Caco-2 (cell line): ENCODE results near the gene FOXD3. TPM values are rescaled to one million over a fixed set of nuclear protein-coding genes. Genes with fewer than 3 reads are reported as not detected.
A peak's percentile ranks its signal among the peaks of the same experiment; 100 is the strongest.

Source experiments
- BruUV-seq: library from RNA; stranded (reverse); fragments of 400-500 nt; replicated peaks from 2 replicates; lab custom pipeline; 2021; lab: Mats Ljungman, UMichigan
- CTCF ChIA-PET: fragments of 300-600 bp; sonication (Branson Sonifier 250); formaldehyde crosslinking; loops from one replicate; lab custom pipeline; 2022; ENCODE audit warnings: antibody characterized with exemption; lab: Charles Lee
- POLR2A ChIA-PET: fragments of 300-600 bp; sonication (Branson Sonifier 250); formaldehyde crosslinking; loops from one replicate; lab custom pipeline; 2022; ENCODE audit warnings: antibody characterized with exemption; lab: Charles Lee
- DNase-seq, 2 experiments: peaks; one replicate each; pipeline versions ENCODE4 v3.0.0 to v3.0.0-alpha.2; 2020 to 2022
- H3K27me3 ChIP-seq: replicated peaks from 2 replicates; pipeline ENCODE4 v1.6.0; 2011; ENCODE audit warnings: low read length; ENCODE audit not compliant: control insufficient read depth, insufficient read depth
- H3K36me3 ChIP-seq: 2 replicates; pipeline ENCODE4 v1.5.1; 2011; ENCODE audit warnings: low read length; ENCODE audit not compliant: control insufficient read depth, insufficient read depth
- H3K4me1 ChIP-seq: fragments of 250-450 bp; sonication (Bioruptor Pico); 2 replicates; pipeline ENCODE4 v1.5.1; 2020; ENCODE audit warnings: mild to moderate bottlenecking
- H3K4me3 ChIP-seq: 2 replicates; pipeline ENCODE4 v1.5.1; 2011; ENCODE audit warnings: low read depth, mild to moderate bottlenecking, control low read depth, low read length
- H3K9me3 ChIP-seq: fragments of 250-450 bp; sonication (Bioruptor Pico); 2 replicates; pipeline ENCODE4 v1.5.1; 2020; ENCODE audit warnings: mild to moderate bottlenecking, moderate library complexity
- H3K27ac Mint-ChIP-seq: one replicate; pipeline ENCODE4 v1.8.0; 2022; ENCODE audit warnings: mixed read lengths; ENCODE audit not compliant: unreplicated experiment
- H3K27me3 Mint-ChIP-seq: one replicate; pipeline ENCODE4 v1.8.0; 2022; ENCODE audit warnings: mixed read lengths; ENCODE audit not compliant: insufficient read depth, unreplicated experiment
- H3K36me3 Mint-ChIP-seq: one replicate; pipeline ENCODE4 v1.8.0; 2022; ENCODE audit warnings: mild to moderate bottlenecking, mixed read lengths; ENCODE audit not compliant: insufficient read depth, unreplicated experiment
- H3K4me1 Mint-ChIP-seq: one replicate; pipeline ENCODE4 v1.8.0; 2022; ENCODE audit warnings: low read depth, mixed read lengths; ENCODE audit not compliant: unreplicated experiment
- H3K4me3 Mint-ChIP-seq: one replicate; pipeline ENCODE4 v1.8.0; 2022; ENCODE audit warnings: mild to moderate bottlenecking, moderate library complexity, mixed read lengths; ENCODE audit not compliant: unreplicated experiment
- H3K9me3 Mint-ChIP-seq: one replicate; pipeline ENCODE4 v1.8.0; 2022; ENCODE audit warnings: mixed read lengths; ENCODE audit not compliant: unreplicated experiment
- intact Hi-C: fragments of 100-400 bp; cut with micrococcal nuclease; formaldehyde crosslinking; loops from one replicate; pipeline ENCODE4 v1.10.0; 2022; ENCODE audit not compliant: unreplicated experiment
- total RNA-seq: library from RNA; stranded (reverse); gene quantifications from 2 replicates; pipeline ENCODE4 v1.2.3, GENCODE V29; 2022
- TF ChIP-seq, protein P1 (sequence below), 2 experiments: fragments of 200-600 bp in 1 of 2; IDR thresholded peaks; 1 replicate in 1 of 2; 2 replicates in 1 of 2; pipeline versions ENCODE4 v1.5.1 to v1.8.0; 2011 to 2022; ENCODE audit warnings: antibody characterized with exemption in 1 of 2, control low read depth in 1 of 2, inconsistent platforms in 1 of 2, low read depth in 1 of 2, low read length in 1 of 2, mild to moderate bottlenecking in 1 of 2, moderate library complexity in 1 of 2; ENCODE audit not compliant: insufficient read depth in 1 of 2, severe bottlenecking in 1 of 2, unreplicated experiment in 1 of 2

The FOXD3 gene
- total RNA-seq, 1 experiment from 2014 or later = not detected

DNA sequence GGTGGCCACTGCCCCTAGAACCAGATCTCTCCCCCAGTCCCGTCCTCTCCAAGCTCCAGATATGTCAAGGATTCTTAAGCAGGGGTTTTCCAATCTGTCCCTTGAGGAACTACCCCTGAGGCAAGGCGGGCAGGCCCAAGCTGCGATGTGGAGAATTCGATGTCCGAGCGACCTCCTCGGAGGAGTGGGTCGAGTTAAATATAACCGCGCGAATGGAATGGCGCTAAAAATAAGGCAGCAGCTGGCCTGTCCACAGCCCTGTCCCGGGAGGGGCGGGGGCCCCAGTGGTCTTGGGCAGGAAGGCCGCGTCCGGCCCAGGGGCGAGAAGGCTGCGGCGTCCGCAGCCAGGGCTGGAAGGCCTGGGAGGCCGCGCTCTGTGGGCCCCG lies 5.8 kb upstream of the FOXD3 start:
- intact Hi-C loops = loop anchor here (2.0 to 5.0 kb wide), 2 partner anchors 124 to 931 kb away; no protein-coding TSS in a partner anchor
- TF ChIP-seq, protein P1, sequence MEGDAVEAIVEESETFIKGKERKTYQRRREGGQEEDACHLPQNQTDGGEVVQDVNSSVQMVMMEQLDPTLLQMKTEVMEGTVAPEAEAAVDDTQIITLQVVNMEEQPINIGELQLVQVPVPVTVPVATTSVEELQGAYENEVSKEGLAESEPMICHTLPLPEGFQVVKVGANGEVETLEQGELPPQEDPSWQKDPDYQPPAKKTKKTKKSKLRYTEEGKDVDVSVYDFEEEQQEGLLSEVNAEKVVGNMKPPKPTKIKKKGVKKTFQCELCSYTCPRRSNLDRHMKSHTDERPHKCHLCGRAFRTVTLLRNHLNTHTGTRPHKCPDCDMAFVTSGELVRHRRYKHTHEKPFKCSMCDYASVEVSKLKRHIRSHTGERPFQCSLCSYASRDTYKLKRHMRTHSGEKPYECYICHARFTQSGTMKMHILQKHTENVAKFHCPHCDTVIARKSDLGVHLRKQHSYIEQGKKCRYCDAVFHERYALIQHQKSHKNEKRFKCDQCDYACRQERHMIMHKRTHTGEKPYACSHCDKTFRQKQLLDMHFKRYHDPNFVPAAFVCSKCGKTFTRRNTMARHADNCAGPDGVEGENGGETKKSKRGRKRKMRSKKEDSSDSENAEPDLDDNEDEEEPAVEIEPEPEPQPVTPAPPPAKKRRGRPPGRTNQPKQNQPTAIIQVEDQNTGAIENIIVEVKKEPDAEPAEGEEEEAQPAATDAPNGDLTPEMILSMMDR (IDR thresholded peaks at IDR 0.05; ENCODE audit: insufficient read depth in 1 of 2, low read depth in 1 of 2, low read length in 1 of 2, severe bottlenecking in 1 of 2, unreplicated experiment in 1 of 2) = no peak
- no peaks in the 10 kb centered on the region for H3K9me3 Mint-ChIP-seq
- no peak overlapping the region for H3K4me3 ChIP-seq
- no peaks in the 10 kb centered on the region for H3K4me1 Mint-ChIP-seq
- BruUV-seq = no TSS peak
- H3K9me3 ChIP-seq = no peaks in the 10 kb centered on the region
- DNase-seq = no peak
- H3K27me3 ChIP-seq = no peaks in the 10 kb centered on the region
- H3K4me3 Mint-ChIP-seq = peak overlapping the region; percentile 62
- ChIA-PET CTCF (interaction anchor here (0.7 kb wide), 1 partner anchor 89 kb away, joined by 3 read pairs; no protein-coding TSS in a partner anchor), POLR2A (no interaction called here)
- no peaks in the 10 kb centered on the region for H3K36me3 Mint-ChIP-seq
- H3K36me3 ChIP-seq = no peaks in the 10 kb centered on the region
- peaks cover 24% of the 10 kb centered on the region for H3K27me3 Mint-ChIP-seq
- H3K4me1 ChIP-seq = 0 out of 2 replicates have a peak, but pooled peaks cover 3% of the 10 kb centered on the region
- H3K27ac Mint-ChIP-seq = no peak overlapping the region

- Mint-ChIP-seq H3K27me3 (peaks cover 26% of the 10 kb centered on the region), H3K36me3 (no peaks in the 10 kb centered on the region), H3K4me3 (peak overlapping the region; percentile 62), H3K4me1 (no peaks in the 10 kb centered on the region), H3K9me3 (no peaks in the 10 kb centered on the region), H3K27ac (no peak overlapping the region)
- ChIA-PET CTCF (interaction anchor here (0.6 to 0.7 kb wide), 2 partner anchors 89 to 221 kb away, joined by 3 read pairs; no protein-coding TSS in a partner anchor), POLR2A (no interaction called here)
- BruUV-seq = no TSS peak
- H3K36me3 ChIP-seq = no peaks in the 10 kb centered on the region
- 0 out of 2 replicates have a peak, but pooled peaks cover 3% of the 10 kb centered on the region for H3K4me1 ChIP-seq
- H3K4me3 ChIP-seq = peak overlapping the region; percentile 47
- TF ChIP-seq, protein P1 (IDR thresholded peaks at IDR 0.05; ENCODE audit: insufficient read depth in 1 of 2, low read depth in 1 of 2, low read length in 1 of 2, severe bottlenecking in 1 of 2, unreplicated experiment in 1 of 2) = peak; percentile 54 to 68
- intact Hi-C loops = loop anchor here (2.0 to 5.0 kb wide), 2 partner anchors 124 to 930 kb away; no protein-coding TSS in a partner anchor
- DNase-seq = peak; percentile 81 to 83
- H3K27me3 ChIP-seq = no peaks in the 10 kb centered on the region
- no peaks in the 10 kb centered on the region for H3K9me3 ChIP-seq
Measured at GRCh38 chr1:63316984-63317816, 5.2 kb upstream of the FOXD3 start.

- Histone ChIP-seq H3K4me1 (0 out of 2 replicates have a peak, but pooled peaks cover 3% of the 10 kb centered on the region), H3K27me3 (no peaks in the 10 kb centered on the region), H3K9me3 (no peaks in the 10 kb centered on the region), H3K4me3 (peak overlapping the region; percentile 47), H3K36me3 (no peaks in the 10 kb centered on the region)
- ChIA-PET CTCF (no interaction called here), POLR2A (no interaction called here)
- H3K27ac Mint-ChIP-seq = no peak overlapping the region
- TF ChIP-seq, protein P1 (IDR thresholded peaks at IDR 0.05; ENCODE audit: insufficient read depth in 1 of 2, low read depth in 1 of 2, low read length in 1 of 2, severe bottlenecking in 1 of 2, unreplicated experiment in 1 of 2) = no peak
- no TSS peak for BruUV-seq
- intact Hi-C loops = loop anchor here (2.0 to 5.0 kb wide), 2 partner anchors 123 to 930 kb away; no protein-coding TSS in a partner anchor
- H3K4me3 Mint-ChIP-seq = peak overlapping the region; percentile 62
- H3K36me3 Mint-ChIP-seq = no peaks in the 10 kb centered on the region
- peaks cover 26% of the 10 kb centered on the region for H3K27me3 Mint-ChIP-seq
- DNase-seq = no peak
- H3K9me3 Mint-ChIP-seq = no peaks in the 10 kb centered on the region
- no peaks in the 10 kb centered on the region for H3K4me1 Mint-ChIP-seq
Measured at GRCh38 chr1:63317817-63318152, 4.6 kb upstream of the FOXD3 start.
